Muscle of back (tissue), 11 donors: ENCODE results near the gene PI4KA. TPM values are rescaled to one million over a fixed set of nuclear protein-coding genes. Genes with fewer than 3 reads are reported as not detected.
"Not testable (repeated sequence)": the region's sequence is repeated elsewhere in the genome, so short reads cannot be mapped to it uniquely, and the experiment has no call there.

Experiments used
- DNase-seq, 3 donors: peaks; one replicate each; pipeline versions ENCODE4 v3.0.0 to v3.0.0-alpha.2; 2013
- polyA plus RNA-seq, 10 donors: library from polyadenylated mRNA; unstranded; fragments of 120-200 nt; gene quantifications; one replicate each; pipeline ENCODE4 v1.2.1, GENCODE V29; 2013; ENCODE audit not compliant: insufficient read length in 10 of 10

The PI4KA gene
- polyA plus RNA-seq, 10 donors: 26.2 to 42.5 (median 35.0) TPM

DNA sequence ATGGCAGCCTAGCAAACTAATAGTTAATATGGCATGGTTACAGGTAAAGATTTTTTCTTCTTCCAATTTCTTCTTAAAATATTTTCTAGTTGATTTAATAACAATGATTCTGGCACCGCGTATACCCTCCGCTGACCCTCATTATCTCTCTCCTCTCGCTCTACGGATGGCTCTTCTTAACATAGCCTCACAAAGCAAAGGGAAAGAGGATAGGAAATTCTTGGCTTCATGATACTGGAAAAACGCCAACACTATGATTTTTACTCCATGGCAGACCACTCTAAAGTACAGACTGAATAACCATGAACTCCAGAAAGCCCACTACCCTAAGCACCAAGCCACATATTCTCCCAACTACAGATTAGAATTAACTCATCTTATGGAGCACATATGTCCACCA, 6.1 kb downstream of the PI4KA start:
- DNase-seq: peak in 1 of 3 donors; percentile 29

- no peak for DNase-seq
Measured at GRCh38 chr22:20852076-20852475, 6.5 kb downstream of the PI4KA start.

GRCh38 chr22:20847318-20847822, 11.2 kb downstream of the PI4KA start:
- no peak for DNase-seq

- DNase-seq: no peak
Measured at GRCh38 chr22:20844055-20845037, 14.3 kb downstream of the PI4KA start.

DNA sequence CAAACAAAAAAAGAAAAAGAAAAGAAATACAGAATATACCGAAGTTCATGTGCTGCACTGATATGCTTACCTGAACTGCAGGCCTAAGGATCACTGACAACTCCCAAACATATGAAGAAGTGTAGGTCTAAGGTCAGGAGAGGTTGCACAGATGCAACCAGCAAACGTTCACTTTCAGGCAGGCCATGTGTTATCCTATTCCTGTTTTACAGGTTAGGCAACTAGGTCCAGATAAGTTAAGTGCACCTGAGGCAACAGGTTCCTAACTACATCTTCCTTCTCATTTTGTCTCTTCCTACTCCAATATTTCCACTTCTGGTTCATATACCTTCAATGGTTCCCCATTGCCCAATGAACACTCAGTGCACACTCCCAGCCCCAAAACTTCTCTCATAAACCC, 15.1 kb downstream of the PI4KA start:
- DNase-seq: no peak

GRCh38 chr22:20840646-20841371, 17.8 kb downstream of the PI4KA start:
- no peak for DNase-seq

GRCh38 chr22:20839837-20840645, 18.6 kb downstream of the PI4KA start:
- DNase-seq: no peak

GRCh38 chr22:20839354-20839753, 19.3 kb downstream of the PI4KA start:
- DNase-seq: not testable (repeated sequence)

DNA sequence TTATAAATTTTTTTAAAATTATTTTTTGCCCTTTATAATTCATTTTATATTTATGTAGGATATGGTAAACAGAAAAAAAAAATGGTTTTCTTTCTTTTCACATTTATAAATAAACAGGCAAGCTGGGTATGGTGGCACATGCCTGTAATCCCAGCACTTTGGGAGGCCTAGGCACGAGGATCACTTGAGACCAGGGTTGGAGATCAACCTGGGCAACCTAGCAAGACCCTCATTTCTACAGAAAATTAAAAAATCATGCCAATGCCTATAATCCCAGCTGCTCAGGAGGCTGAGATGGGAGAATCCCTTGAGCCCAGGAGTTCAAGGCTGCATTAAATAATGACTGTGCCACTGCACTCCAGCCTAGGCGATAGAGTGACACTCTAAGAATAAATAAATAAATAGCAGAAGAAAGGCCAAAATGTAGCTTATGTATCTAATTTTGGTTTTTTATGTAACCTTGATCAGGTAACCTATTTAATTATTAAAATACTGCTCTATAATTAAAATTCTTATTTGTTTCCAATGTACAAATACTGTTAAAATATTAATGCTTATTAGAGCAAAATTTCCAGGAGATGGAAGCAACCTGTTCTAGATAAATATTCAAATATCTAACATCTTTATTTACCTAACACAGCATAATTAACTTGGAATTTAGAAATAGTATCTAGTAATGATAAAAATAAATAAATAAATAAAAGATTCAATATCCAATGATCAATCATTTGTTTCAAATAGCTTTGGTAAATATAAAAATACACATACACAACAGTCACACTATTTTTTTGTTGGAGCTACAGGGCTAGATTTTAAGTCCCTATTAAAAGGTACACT, 21.4 kb downstream of the PI4KA start:
- DNase-seq: no peak

- no peak for DNase-seq
Measured at GRCh38 chr22:20834725-20835124, 23.9 kb downstream of the PI4KA start.

DNA sequence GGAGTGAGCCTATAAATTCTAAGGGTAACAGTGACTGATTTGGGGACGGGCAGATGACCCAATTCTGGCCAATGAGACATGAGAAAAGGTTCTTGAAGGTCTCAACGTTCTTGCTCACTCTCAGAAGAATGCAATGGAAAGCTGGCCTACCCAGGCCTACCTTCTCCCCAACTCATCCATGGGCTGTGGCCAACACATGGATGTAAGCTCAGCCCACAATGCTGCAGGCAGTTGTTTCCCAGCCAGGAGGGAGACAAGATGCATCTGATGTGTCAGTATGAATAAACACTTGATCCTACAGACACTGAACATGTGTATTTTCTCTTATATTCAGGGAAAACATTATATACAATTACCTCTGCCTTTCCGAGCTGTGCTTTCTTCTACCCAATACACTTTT, 24.4 kb downstream of the PI4KA start:
- no peak for DNase-seq

DNA sequence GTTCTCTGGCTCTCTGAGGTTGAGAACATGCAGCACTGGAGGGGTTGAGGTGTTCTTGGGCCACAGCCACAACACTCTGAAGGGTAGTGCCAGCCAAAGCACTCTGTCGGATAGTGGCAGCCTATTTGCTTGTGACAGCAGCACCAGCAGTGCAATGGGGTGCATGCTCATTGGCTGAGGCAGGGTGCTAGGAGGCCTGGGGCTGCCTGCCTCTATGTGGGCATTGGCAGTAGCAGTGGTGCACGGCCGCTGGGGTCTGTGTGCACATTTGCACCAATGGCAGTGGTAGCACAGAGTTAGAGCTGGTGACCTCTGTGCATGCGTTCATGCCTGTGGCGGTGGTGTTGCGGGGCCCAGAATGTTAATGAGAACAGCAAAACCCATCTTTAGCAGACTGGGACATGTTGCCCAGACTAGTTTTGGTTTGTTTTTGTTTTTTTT, 25.4 kb downstream of the PI4KA start:
- DNase-seq: no peak

DNA sequence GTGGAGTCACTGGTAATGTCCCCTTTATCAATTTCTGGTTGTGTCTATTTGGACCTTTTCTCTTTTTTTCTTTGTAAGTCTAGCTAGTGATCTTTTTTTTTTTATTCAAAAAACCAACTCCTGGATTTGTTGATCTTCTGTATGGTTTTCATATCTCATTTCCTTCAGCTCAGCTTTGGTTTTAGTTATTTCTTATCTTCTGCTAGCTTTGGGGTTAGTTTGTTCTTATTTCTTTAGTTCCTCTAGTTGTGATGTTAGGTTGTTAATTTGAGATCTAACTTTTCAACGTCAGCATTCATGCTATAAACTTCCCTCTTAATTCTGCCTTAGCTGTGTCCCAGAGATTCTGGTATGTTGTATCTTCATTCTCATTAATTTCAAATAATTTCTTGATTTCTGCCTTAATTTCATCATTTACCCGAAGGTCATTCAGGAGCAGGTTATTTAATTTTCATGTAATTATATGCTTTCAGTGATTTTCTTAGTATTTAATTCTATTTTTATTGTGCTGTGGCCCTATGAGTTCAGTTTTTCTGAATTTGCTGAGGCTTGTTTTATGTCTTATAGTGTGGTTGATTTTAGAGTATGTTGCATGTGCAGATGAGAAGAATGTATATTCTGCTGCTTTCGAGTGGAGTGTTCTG, 29.0 kb downstream of the PI4KA start:
- DNase-seq: no peak

DNA sequence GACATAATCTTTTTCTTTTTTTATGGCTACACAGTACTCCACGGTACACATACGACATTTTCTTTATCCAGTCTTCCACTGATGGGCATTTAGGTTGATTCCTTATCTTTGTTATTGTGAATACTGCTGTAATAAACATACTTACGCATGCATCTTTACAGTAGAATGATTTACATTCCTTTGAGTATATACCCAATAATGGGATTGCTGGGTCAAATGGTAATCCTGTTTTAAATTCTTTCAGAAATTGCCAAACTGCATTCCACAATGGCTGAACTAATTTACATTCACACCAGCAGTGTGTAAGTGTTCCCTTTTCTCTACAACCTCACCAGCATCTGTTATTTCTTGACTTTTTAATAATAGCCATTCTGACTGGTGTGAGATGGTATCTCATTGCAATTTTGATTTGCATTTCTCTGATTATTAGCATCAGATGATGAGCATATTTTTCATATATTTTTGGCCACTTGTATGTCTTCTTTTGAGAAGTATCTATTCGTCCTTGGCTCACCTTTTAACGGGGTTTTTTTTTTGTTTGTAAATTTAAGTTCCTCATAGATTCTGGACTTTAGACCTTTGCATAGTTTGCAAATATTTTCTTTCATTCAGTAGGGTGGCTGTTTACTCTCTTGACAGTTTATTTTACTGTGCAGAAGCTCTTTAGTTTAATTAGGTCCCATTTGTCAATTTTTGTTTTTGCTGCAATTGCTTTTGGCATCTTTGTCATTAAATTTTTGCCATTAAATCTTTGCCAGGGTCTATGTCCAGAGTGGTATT, 32.0 kb downstream of the PI4KA start:
- not testable (repeated sequence) for DNase-seq

GRCh38 chr22:20825624-20826023, 33.0 kb downstream of the PI4KA start:
- DNase-seq: no peak

GRCh38 chr22:20825216-20825615, 33.4 kb downstream of the PI4KA start:
- DNase-seq: not testable (repeated sequence)

GRCh38 chr22:20823264-20823663, 35.3 kb downstream of the PI4KA start:
- DNase-seq: no peak

GRCh38 chr22:20822240-20822639, 36.4 kb downstream of the PI4KA start:
- DNase-seq: no peak

DNA sequence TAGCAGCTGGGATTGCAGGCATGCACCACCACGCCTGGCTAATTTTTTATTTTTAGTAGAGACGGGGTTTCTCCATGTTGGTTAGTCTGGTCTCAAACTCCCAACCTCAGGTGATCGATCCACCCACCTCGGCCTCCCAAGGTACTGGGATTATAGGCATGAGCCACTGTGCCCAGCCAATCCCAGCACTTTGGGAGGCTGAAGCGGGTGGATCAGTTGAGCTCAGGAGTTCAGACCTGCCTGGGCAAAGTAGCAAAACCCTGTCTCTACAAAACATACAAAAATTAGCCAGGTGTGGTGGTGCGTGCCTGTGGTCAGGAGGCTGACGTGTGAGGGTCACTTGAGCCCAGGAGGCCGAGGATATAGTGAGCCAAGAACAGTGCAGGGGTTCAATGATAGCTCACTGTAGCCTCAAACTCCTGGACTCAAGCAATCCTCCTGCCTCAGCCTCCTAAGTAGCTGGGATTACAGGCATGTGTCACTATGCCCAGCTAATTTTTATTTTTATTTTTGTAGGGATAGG, 36.8 kb downstream of the PI4KA start:
- not testable (repeated sequence) for DNase-seq
